GM12878 (cell line): Measurements from ENCODE around the gene SGK2. TPM values are rescaled to one million over a fixed set of nuclear protein-coding genes. Genes with fewer than 3 reads are reported as not detected.

Source experiments
- ATAC-seq: fragments of 200-7000 bp; cut with Tn5 transposase; 3 replicates; pipeline ENCODE4 v1.9.1; 2020; ENCODE audit warnings: mild to moderate bottlenecking, moderate library complexity
- BruUV-seq: library from RNA; stranded (reverse); fragments of 400-500 nt; replicated peaks from 2 replicates; lab custom pipeline; 2021; lab: Mats Ljungman, UMichigan
- CTCF ChIA-PET: fragments of 300-600 bp; sonication (Branson Sonifier 250); formaldehyde crosslinking; extraction: SDS; loops from one replicate; lab custom pipeline; 2021; ENCODE audit warnings: inconsistent platforms; lab: Yijun Ruan, JAX
- POLR2A ChIA-PET: fragments of 350-600 bp; formaldehyde crosslinking; extraction: SDS; loops from one replicate; lab custom pipeline; 2021; ENCODE audit warnings: inconsistent platforms; lab: Charles Lee
- RAD21 ChIA-PET: fragments of 300-600 bp; sonication (Branson Sonifier 250); formaldehyde crosslinking; loops from one replicate; lab custom pipeline; 2023; ENCODE audit warnings: antibody characterized with exemption; ENCODE audit not compliant: unreplicated experiment; lab: Charles Lee
- SMC1A ChIA-PET: fragments of 300-600 bp; sonication (Branson Sonifier 250); formaldehyde crosslinking; loops from one replicate; lab custom pipeline; 2023; ENCODE audit not compliant: unreplicated experiment, uncharacterized antibody; lab: Charles Lee
- DNase-seq: peaks from one replicate; pipeline ENCODE4 v3.0.0-alpha.2; 2011; ENCODE audit warnings: low read depth, low spot score
- FAIRE-seq: peaks from 3 replicates; lab custom pipeline; 2011; peaks lifted over from hg19 to GRCh38; lab: Jason Lieb, UNC
- H2AFZ ChIP-seq: 2 replicates; pipeline ENCODE4 v1.6.0; 2011; ENCODE audit warnings: low read depth, low read length, control low read depth; ENCODE audit not compliant: control insufficient read depth
- H3K27ac ChIP-seq: 2 replicates; pipeline ENCODE4 v1.5.1; 2011; ENCODE audit warnings: control low read depth; ENCODE audit not compliant: control insufficient read depth, insufficient read depth
- H3K27me3 ChIP-seq, 2 experiments: replicated peaks in 1 of 2; 2 replicates each; pipeline versions ENCODE4 v1.6.0 to v1.6.1; 2011; ENCODE audit warnings: low read length in 1 of 2; ENCODE audit not compliant: control insufficient read depth in 2 of 2, insufficient read depth in 2 of 2
- H3K36me3 ChIP-seq, 2 experiments: 2 replicates each; pipeline ENCODE4 v1.5.1; 2011; ENCODE audit warnings: low read length in 1 of 2; ENCODE audit not compliant: control insufficient read depth in 2 of 2, insufficient read depth in 2 of 2
- H3K4me1 ChIP-seq: 2 replicates; pipeline ENCODE4 v1.6.1; 2011; ENCODE audit warnings: mild to moderate bottlenecking, low read length, moderate library complexity, mixed read lengths; ENCODE audit not compliant: control insufficient read depth, insufficient read depth
- H3K4me2 ChIP-seq: 2 replicates; pipeline ENCODE4 v1.6.0; 2011; ENCODE audit warnings: control low read depth; ENCODE audit not compliant: control insufficient read depth, insufficient read depth
- H3K4me3 ChIP-seq: fragments of 200-600 bp; sonication (generic); 2 replicates; pipeline ENCODE4 v1.5.1; 2016
- H3K79me2 ChIP-seq: 2 replicates; pipeline ENCODE4 v1.6.0; 2011; ENCODE audit warnings: low read length; ENCODE audit not compliant: control insufficient read depth, insufficient read depth
- H3K9ac ChIP-seq: 2 replicates; pipeline ENCODE4 v1.8.0; 2011; ENCODE audit warnings: low read length, control low read depth, mixed read lengths; ENCODE audit not compliant: control insufficient read depth, insufficient read depth
- H3K9me3 ChIP-seq: replicated peaks from 3 replicates; pipeline ENCODE4 v1.5.1; 2011; ENCODE audit warnings: mild to moderate bottlenecking, low read length; ENCODE audit not compliant: control insufficient read depth, insufficient read depth
- H4K20me1 ChIP-seq: 2 replicates; pipeline ENCODE4 v1.6.0; 2011; ENCODE audit not compliant: control insufficient read depth, insufficient read depth
- ATF7 ChIP-seq: fragments of 450-650 bp; IDR thresholded peaks from 2 replicates; pipeline ENCODE4 v1.6.1; 2016; ENCODE audit warnings: low read depth, mild to moderate bottlenecking
- CBFB ChIP-seq: IDR thresholded peaks from 2 replicates; pipeline ENCODE4 v1.6.1; 2016; ENCODE audit warnings: antibody characterized with exemption, low read depth
- EZH2 ChIP-seq: IDR thresholded peaks from 2 replicates; pipeline ENCODE4 v1.6.1; 2012; ENCODE audit warnings: low read depth, mild to moderate bottlenecking, control low read depth, inconsistent platforms, low read length, borderline replicate concordance; ENCODE audit not compliant: control insufficient read depth
- MEF2A ChIP-seq: IDR thresholded peaks from 2 replicates; pipeline ENCODE4 v1.6.1; 2011; ENCODE audit warnings: low read depth, mild to moderate bottlenecking, low read length, moderate library complexity; ENCODE audit not compliant: insufficient read depth
- MTA2 ChIP-seq: fragments of 450-650 bp; IDR thresholded peaks from 2 replicates; pipeline ENCODE4 v1.6.1; 2016; ENCODE audit warnings: low read depth, mild to moderate bottlenecking, moderate library complexity
- NFXL1 ChIP-seq: fragments of 450-650 bp; IDR thresholded peaks from 2 replicates; pipeline ENCODE4 v1.6.1; 2017; ENCODE audit warnings: antibody characterized with exemption, mild to moderate bottlenecking, borderline replicate concordance
- NRF1 ChIP-seq: conservative IDR thresholded peaks from 2 replicates; pipeline ENCODE4 v1.6.1; 2011; ENCODE audit warnings: mild to moderate bottlenecking, low read depth, low read length, improper control_type of control experiment
- POLR2AphosphoS5 ChIP-seq: IDR thresholded peaks from 2 replicates; pipeline ENCODE4 v1.6.1; 2011; ENCODE audit warnings: mild to moderate bottlenecking, low read length, inconsistent platforms
- RFX5 ChIP-seq: IDR thresholded peaks from 2 replicates; pipeline ENCODE4 v1.6.1; 2011; ENCODE audit warnings: low read depth, low read length, improper control_type of control experiment
- SKIL ChIP-seq: fragments of 450-650 bp; IDR thresholded peaks from 2 replicates; pipeline ENCODE4 v1.6.1; 2017; ENCODE audit warnings: mild to moderate bottlenecking, low read depth, inconsistent platforms; ENCODE audit not compliant: poor library complexity, severe bottlenecking
- SPI1 ChIP-seq: IDR thresholded peaks from 2 replicates; pipeline ENCODE4 v1.6.1; 2011; ENCODE audit warnings: low read depth, mild to moderate bottlenecking, low read length, moderate library complexity, borderline replicate concordance; ENCODE audit not compliant: insufficient read depth
- SREBF1 ChIP-seq: IDR thresholded peaks from 2 replicates; pipeline ENCODE4 v1.6.1; 2012; ENCODE audit warnings: mild to moderate bottlenecking, low read length
- SUPT20H ChIP-seq: IDR thresholded peaks from 2 replicates; pipeline ENCODE4 v1.6.1; 2011; ENCODE audit warnings: low read depth, mild to moderate bottlenecking, low read length, moderate library complexity, borderline replicate concordance; ENCODE audit not compliant: control insufficient read depth
- ZBTB4 ChIP-seq: fragments of 450-650 bp; formaldehyde crosslinking; IDR thresholded peaks from 2 replicates; pipeline ENCODE4 v1.4.0; 2022; ENCODE audit warnings: mild to moderate bottlenecking, moderate library complexity
- WGBS: methylation state at CpG from one replicate; pipeline ENCODE4 v1.1.6; 2016; ENCODE audit warnings: low lambda C conversion rate; ENCODE audit not compliant: insufficient replicate concordance, insufficient coverage; ENCODE audit errors: missing lambda C conversion rate; 5-methylcytosine and 5-hydroxymethylcytosine counted together
- in situ Hi-C: fragments of 300-500 bp; cut with MboI; formaldehyde crosslinking; loops from 9 replicates; pipeline ENCODE4 v1.14.3; 2018; ENCODE audit warnings: mixed read lengths
- intact Hi-C: fragments of 100-400 bp; cut with micrococcal nuclease; formaldehyde crosslinking; loops from one replicate; pipeline ENCODE4 v1.14.2; 2022; ENCODE audit not compliant: unreplicated experiment
- polyA plus RNA-seq, 11 experiments: library from polyadenylated mRNA; depleted of rRNA in 4 of 11; unstranded in 6 of 11; stranded (reverse) in 5 of 11; fragments of >200 nt; fragmentation: Nextera tagmentation in 4 of 11; fragmentation: Illumina TruSeq in 1 of 11; extraction: Ambion mirVana in 4 of 11; extraction: Trizol in 1 of 11; gene quantifications; 1 replicate in 1 of 11; 2 replicates in 10 of 11; pipeline versions ENCODE4 v1.2.1 to v1.2.3, GENCODE V29; 2011 to 2016; ENCODE audit warnings: inconsistent platforms in 2 of 11, missing spikeins in 2 of 11, low read depth in 1 of 11
- total RNA-seq, 4 experiments: library from RNA; depleted of rRNA in 3 of 4; stranded (reverse); fragments of >200 nt in 3 of 4; fragmentation: Illumina TruSeq in 1 of 4; extraction: Trizol in 1 of 4; gene quantifications; 2 replicates each; pipeline versions ENCODE4 v1.2.1 to v1.2.3, GENCODE V29; 2013 to 2021
- TF ChIP-seq, protein P1 (sequence below): IDR thresholded peaks from 2 replicates; pipeline ENCODE4 v1.6.1; 2011; ENCODE audit warnings: low read depth, mild to moderate bottlenecking, low read length, moderate library complexity, borderline replicate concordance; ENCODE audit errors: extremely low read depth

SGK2 gene
- total and polyA plus RNA-seq, 10 of the 15 experiments (the other 5 are each of a cell fraction or from before 2014, with no cell fraction given): 0.04 to 0.96 (median 0.22) TPM; not detected in 3

DNA sequence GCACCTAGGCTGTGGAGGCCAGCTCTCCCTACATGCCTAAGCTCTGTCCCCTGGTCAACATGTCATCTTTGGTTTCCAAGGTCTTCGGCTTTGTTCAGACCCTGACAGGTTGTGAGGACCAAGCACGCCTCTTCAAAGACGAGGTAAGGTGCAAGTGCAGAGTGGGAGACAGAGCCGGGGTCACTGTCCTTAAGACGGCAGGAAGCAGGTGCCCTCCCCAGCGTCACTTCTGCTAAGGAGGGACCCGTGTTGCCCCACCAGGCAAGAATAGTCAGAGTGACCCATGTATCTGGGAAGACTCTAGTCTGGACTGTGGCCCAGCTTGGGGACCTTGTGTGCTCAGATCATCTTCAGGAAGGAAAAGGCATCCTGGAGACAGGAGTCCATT lies 18.2 kb upstream of the SGK2 start (continued):
- TF ChIP-seq ZBTB4 (no peak), MEF2A (no peak), ATF7 (no peak)
- TF ChIP-seq, all 136 proteins: peak for 0

DNA sequence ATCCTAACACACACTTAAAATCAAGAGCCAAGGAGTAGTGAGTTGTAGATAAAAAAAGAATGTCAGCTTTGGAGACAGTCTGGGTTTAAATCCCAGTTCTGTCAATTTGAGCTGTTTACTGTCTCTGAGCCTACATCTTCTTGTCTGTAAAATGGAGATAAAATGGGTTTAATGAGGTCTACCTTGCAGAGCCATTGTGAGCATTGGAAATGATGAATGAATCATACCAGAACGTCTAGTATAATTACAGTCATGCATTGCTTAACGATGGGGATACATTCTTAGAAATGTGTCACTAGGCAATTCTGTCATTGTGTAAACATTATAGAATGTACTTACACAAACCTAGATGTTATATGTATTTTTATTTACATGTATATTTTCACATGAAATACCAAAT lies 17.6 kb upstream of the SGK2 start:
- no peak for FAIRE-seq
- Histone ChIP-seq H3K79me2 (no peaks in the 10 kb centered on the region), H3K36me3 (no peaks in the 10 kb centered on the region; a peak in 1 of 4 replicates), H3K9ac (no peak overlapping the region), H4K20me1 (no peaks in the 10 kb centered on the region), H2AFZ (no peak overlapping the region), H3K4me2 (no peak overlapping the region), H3K4me3 (no peak overlapping the region), H3K27ac (no peak overlapping the region), H3K27me3 (no peaks in the 10 kb centered on the region; a peak in 1 of 4 replicates), H3K9me3 (no peaks in the 10 kb centered on the region), H3K4me1 (no peaks in the 10 kb centered on the region)
- in situ Hi-C loops: no loop called here
- CTCF ChIA-PET: interaction anchor here (0.9 to 6.8 kb wide), 3 partner anchors 9 to 151 kb away, joined by 3 to 100 read pairs (median 3); no protein-coding TSS in a partner anchor
- ATAC-seq: no peak
- DNase-seq: no peak
- no TSS peak for BruUV-seq
- SMC1A ChIA-PET: interaction anchor here (1.0 to 5.3 kb wide), 4 partner anchors 10 to 551 kb away, joined by 3 to 70 read pairs (median 4); no protein-coding TSS in a partner anchor
- POLR2A ChIA-PET: no interaction called here
- intact Hi-C loops: no loop called here
- WGBS: 26% methylated on average over 2 of the region's 2 CpGs
- RAD21 ChIA-PET: interaction anchor here (0.6 to 1.0 kb wide), 2 partner anchors 80 to 551 kb away, joined by 3 read pairs; no protein-coding TSS in a partner anchor
- TF ChIP-seq ATF7 (no peak), MTA2 (no peak), NRF1 (no peak), SREBF1 (no peak), CBFB (no peak), RFX5 (no peak), NFXL1 (no peak), SUPT20H (no peak), SKIL (no peak), EZH2 (no peak), POLR2AphosphoS5 (no peak), SPI1 (no peak)
- TF ChIP-seq, protein P1, sequence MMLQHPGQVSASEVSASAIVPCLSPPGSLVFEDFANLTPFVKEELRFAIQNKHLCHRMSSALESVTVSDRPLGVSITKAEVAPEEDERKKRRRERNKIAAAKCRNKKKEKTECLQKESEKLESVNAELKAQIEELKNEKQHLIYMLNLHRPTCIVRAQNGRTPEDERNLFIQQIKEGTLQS: no peak
